ENCODE results near the gene NTF3.

GRCh38 chr12:5489017-5489416 lies 57.1 kb downstream of the NTF3 start:
- TF ChIP-seq, protein P1, sequence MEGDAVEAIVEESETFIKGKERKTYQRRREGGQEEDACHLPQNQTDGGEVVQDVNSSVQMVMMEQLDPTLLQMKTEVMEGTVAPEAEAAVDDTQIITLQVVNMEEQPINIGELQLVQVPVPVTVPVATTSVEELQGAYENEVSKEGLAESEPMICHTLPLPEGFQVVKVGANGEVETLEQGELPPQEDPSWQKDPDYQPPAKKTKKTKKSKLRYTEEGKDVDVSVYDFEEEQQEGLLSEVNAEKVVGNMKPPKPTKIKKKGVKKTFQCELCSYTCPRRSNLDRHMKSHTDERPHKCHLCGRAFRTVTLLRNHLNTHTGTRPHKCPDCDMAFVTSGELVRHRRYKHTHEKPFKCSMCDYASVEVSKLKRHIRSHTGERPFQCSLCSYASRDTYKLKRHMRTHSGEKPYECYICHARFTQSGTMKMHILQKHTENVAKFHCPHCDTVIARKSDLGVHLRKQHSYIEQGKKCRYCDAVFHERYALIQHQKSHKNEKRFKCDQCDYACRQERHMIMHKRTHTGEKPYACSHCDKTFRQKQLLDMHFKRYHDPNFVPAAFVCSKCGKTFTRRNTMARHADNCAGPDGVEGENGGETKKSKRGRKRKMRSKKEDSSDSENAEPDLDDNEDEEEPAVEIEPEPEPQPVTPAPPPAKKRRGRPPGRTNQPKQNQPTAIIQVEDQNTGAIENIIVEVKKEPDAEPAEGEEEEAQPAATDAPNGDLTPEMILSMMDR (IDR thresholded peaks at IDR 0.05; ENCODE audit: borderline replicate concordance, extremely low read depth, low read length, poor library complexity, severe bottlenecking), result no peak
- no peak for TF ChIP-seq EZH2 (IDR thresholded peaks at IDR 0.05; ENCODE audit: borderline replicate concordance, low read depth, low read length, severe bottlenecking)

Measured in DND-41 (cell line).